Liver (tissue), 3 donors: ENCODE measurements around the gene PRDM7.

Source experiments
- GABPA ChIP-seq, 2 donors: IDR thresholded peaks in 1 of 2; conservative IDR thresholded peaks in 1 of 2; 2 replicates each; pipeline ENCODE4 v1.6.1; 2016; ENCODE audit warnings: antibody characterized with exemption in 2 of 2, mild to moderate bottlenecking in 1 of 2, moderate library complexity in 1 of 2
- HNF4A ChIP-seq, 2 donors: conservative IDR thresholded peaks; 2 replicates each; pipeline ENCODE4 v1.6.1; 2016; ENCODE audit warnings: antibody characterized with exemption in 2 of 2, mild to moderate bottlenecking in 2 of 2
- JUND ChIP-seq, 2 donors: IDR thresholded peaks; 2 replicates each; pipeline ENCODE4 v1.6.1; 2016; ENCODE audit warnings: antibody characterized with exemption in 2 of 2
- MAX ChIP-seq: IDR thresholded peaks from 2 replicates; pipeline ENCODE4 v1.6.1; 2016; ENCODE audit warnings: antibody characterized with exemption
- NR2F2 ChIP-seq: IDR thresholded peaks from 2 replicates; pipeline ENCODE4 v1.6.1; 2016; ENCODE audit warnings: antibody characterized with exemption
- REST ChIP-seq: IDR thresholded peaks from 2 replicates; pipeline ENCODE4 v1.6.1; 2016; ENCODE audit warnings: antibody characterized with exemption, mild to moderate bottlenecking
- SP1 ChIP-seq: IDR thresholded peaks from 2 replicates; pipeline ENCODE4 v1.6.1; 2018; ENCODE audit warnings: antibody characterized with exemption, mild to moderate bottlenecking
- TAF1 ChIP-seq: conservative IDR thresholded peaks from 2 replicates; pipeline ENCODE4 v1.6.1; 2016; ENCODE audit warnings: antibody characterized with exemption, mild to moderate bottlenecking
- YY1 ChIP-seq: IDR thresholded peaks from 2 replicates; pipeline ENCODE4 v1.6.1; 2016; ENCODE audit warnings: antibody characterized with exemption, mild to moderate bottlenecking
- TF ChIP-seq, protein P1 (sequence below): fragments of 150-350 bp; IDR thresholded peaks from 2 replicates; pipeline ENCODE4 v1.5.1; 2017; ENCODE audit warnings: improper control_type of control experiment, low read depth, low read length; ENCODE audit not compliant: missing input control
- TF ChIP-seq, protein P2 (sequence below): IDR thresholded peaks from 2 replicates; pipeline ENCODE4 v1.6.1; 2016; ENCODE audit warnings: antibody characterized with exemption
- donor health status: healthy.
- donor health status: healthy.

DNA sequence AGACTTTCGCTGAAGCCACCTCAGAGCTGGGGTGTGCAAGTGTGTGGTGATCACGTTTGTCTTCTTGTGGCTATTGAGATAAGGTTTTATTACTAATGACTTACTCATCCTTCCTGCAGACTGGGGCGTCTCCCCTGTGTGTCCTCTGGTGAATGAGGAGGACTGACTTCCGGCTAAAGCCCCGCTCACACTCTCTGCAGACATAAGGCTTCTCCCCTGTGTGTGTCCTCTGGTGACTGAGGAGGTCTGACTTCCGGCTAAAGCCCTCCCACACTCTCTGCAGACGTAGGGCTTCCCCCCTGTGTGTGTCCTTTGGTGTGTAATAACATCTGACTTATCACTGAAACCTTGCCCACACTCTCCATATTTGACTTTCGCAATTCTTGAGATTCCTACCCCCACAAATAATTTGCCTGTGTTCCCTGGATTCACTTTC, 19.4 kb downstream of the PRDM7 start:
- TF ChIP-seq TAF1: no peak
- TF ChIP-seq, protein P1, sequence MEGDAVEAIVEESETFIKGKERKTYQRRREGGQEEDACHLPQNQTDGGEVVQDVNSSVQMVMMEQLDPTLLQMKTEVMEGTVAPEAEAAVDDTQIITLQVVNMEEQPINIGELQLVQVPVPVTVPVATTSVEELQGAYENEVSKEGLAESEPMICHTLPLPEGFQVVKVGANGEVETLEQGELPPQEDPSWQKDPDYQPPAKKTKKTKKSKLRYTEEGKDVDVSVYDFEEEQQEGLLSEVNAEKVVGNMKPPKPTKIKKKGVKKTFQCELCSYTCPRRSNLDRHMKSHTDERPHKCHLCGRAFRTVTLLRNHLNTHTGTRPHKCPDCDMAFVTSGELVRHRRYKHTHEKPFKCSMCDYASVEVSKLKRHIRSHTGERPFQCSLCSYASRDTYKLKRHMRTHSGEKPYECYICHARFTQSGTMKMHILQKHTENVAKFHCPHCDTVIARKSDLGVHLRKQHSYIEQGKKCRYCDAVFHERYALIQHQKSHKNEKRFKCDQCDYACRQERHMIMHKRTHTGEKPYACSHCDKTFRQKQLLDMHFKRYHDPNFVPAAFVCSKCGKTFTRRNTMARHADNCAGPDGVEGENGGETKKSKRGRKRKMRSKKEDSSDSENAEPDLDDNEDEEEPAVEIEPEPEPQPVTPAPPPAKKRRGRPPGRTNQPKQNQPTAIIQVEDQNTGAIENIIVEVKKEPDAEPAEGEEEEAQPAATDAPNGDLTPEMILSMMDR: no peak
- TF ChIP-seq JUND (IDR thresholded peaks at IDR 0.05): no peak
- no peak for TF ChIP-seq GABPA (IDR thresholded peaks at IDR 0.05 in 1 of 2, conservative IDR thresholded peaks at IDR 0.05 in 1 of 2)
- TF ChIP-seq, protein P2, sequence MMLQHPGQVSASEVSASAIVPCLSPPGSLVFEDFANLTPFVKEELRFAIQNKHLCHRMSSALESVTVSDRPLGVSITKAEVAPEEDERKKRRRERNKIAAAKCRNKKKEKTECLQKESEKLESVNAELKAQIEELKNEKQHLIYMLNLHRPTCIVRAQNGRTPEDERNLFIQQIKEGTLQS: no peak
- no peak for TF ChIP-seq REST
- TF ChIP-seq SP1: no peak
- no peak for TF ChIP-seq HNF4A (conservative IDR thresholded peaks at IDR 0.05)
- TF ChIP-seq YY1: no peak
- no peak for TF ChIP-seq MAX
- TF ChIP-seq NR2F2: no peak
